Fibroblast of lung (primary cell): Measurements from ENCODE around the gene GJC3. TPM values are rescaled to one million over a fixed set of nuclear protein-coding genes. Genes with fewer than 3 reads are reported as not detected.
A peak's percentile ranks its signal among the peaks of the same experiment; 100 is the strongest.
"Not testable (repeated sequence)": the region's sequence is repeated elsewhere in the genome, so short reads cannot be mapped to it uniquely, and the experiment has no call there.

ENCODE experiments used
- DNase-seq, 2 donors: peaks; one replicate each; pipeline versions ENCODE4 v3.0.0 to v3.0.0-alpha.2; 2010; ENCODE audit warnings: low read depth in 2 of 2
- H2AFZ ChIP-seq: 2 replicates; pipeline ENCODE4 v1.5.1; 2012; ENCODE audit warnings: low read length, control low read depth, inconsistent platforms
- H3K27ac ChIP-seq: 2 replicates; pipeline ENCODE4 v1.5.1; 2011; ENCODE audit warnings: low read length, control low read depth; ENCODE audit not compliant: insufficient read depth
- H3K27me3 ChIP-seq: 2 replicates; pipeline ENCODE4 v1.5.1; 2011; ENCODE audit warnings: mild to moderate bottlenecking, low read length; ENCODE audit not compliant: control insufficient read depth, insufficient read depth
- H3K36me3 ChIP-seq: 2 replicates; pipeline ENCODE4 v1.5.1; 2011; ENCODE audit warnings: low read length; ENCODE audit not compliant: control insufficient read depth, insufficient read depth
- H3K4me1 ChIP-seq: 2 replicates; pipeline ENCODE4 v1.5.1; 2011; ENCODE audit warnings: low read length; ENCODE audit not compliant: control insufficient read depth, insufficient read depth; ENCODE audit errors: extremely low read depth
- H3K4me2 ChIP-seq: 2 replicates; pipeline ENCODE4 v1.5.1; 2011; ENCODE audit warnings: low read length, control low read depth; ENCODE audit not compliant: insufficient read depth; ENCODE audit errors: extremely low read depth
- H3K4me3 ChIP-seq, 4 experiments: fragments of 200-600 bp in 1 of 4; sonication (generic) in 1 of 4; replicated peaks in 1 of 4; 2 replicates each; pipeline ENCODE4 v1.5.1; 2011 to 2016; ENCODE audit warnings: low read length in 4 of 4, low read depth in 3 of 4, mild to moderate bottlenecking in 3 of 4, control low read depth in 2 of 4, inconsistent platforms in 1 of 4, mixed read lengths in 1 of 4; ENCODE audit not compliant: insufficient read depth in 1 of 4; ENCODE audit errors: control extremely low read depth in 1 of 4
- H3K79me2 ChIP-seq: 2 replicates; pipeline ENCODE4 v1.5.1; 2012; ENCODE audit warnings: mild to moderate bottlenecking, low read length, inconsistent platforms; ENCODE audit not compliant: control insufficient read depth, insufficient read depth
- H3K9ac ChIP-seq: 2 replicates; pipeline ENCODE4 v1.5.1; 2011; ENCODE audit warnings: mild to moderate bottlenecking, low read length, control low read depth; ENCODE audit not compliant: insufficient read depth
- H3K9me3 ChIP-seq: 2 replicates; pipeline ENCODE4 v1.5.1; 2012; ENCODE audit warnings: low read depth, low read length; ENCODE audit not compliant: control insufficient read depth, insufficient read depth
- H4K20me1 ChIP-seq: 2 replicates; pipeline ENCODE4 v1.5.1; 2011; ENCODE audit warnings: low read length; ENCODE audit not compliant: control insufficient read depth, insufficient read depth; ENCODE audit errors: extremely low read depth
- CTCF ChIP-seq, 2 donors: IDR thresholded peaks in 1 of 2; conservative IDR thresholded peaks in 1 of 2; 1 replicate in 1 of 2; 2 replicates in 1 of 2; pipeline ENCODE4 v1.5.1; 2011 to 2012; ENCODE audit warnings: low read length in 2 of 2, control low read depth in 1 of 2, inconsistent platforms in 1 of 2, low read depth in 1 of 2, mild to moderate bottlenecking in 1 of 2
- EZH2 ChIP-seq: IDR thresholded peaks from 2 replicates; pipeline ENCODE4 v1.5.1; 2012; ENCODE audit warnings: low read length, control low read depth, mild to moderate bottlenecking; ENCODE audit errors: missing control alignments
- polyA plus RNA-seq, 2 donors: library from polyadenylated mRNA; depleted of rRNA in 1 of 2; stranded (reverse) in 1 of 2; unstranded in 1 of 2; fragments of >200 nt; gene quantifications; 2 replicates each; pipeline ENCODE4 v1.2.1, GENCODE V29; 2011 to 2012; ENCODE audit warnings: missing spikeins in 1 of 2
- total RNA-seq: library from RNA; depleted of rRNA; stranded (reverse); fragments of >200 nt; gene quantifications from 2 replicates; pipeline ENCODE4 v1.2.1, GENCODE V29; 2014

The GJC3 gene
- total and polyA plus RNA-seq, 2 donors (not counting 1 experiment from before 2014, with no cell fraction given) = not detected

GRCh38 chr7:99938296-99938695, 8.9 kb upstream of the GJC3 start:
- no peak for TF ChIP-seq CTCF (conservative IDR thresholded peaks at IDR 0.05 in 1 of 2, IDR thresholded peaks at IDR 0.05 in 1 of 2; ENCODE audit: low read depth in 1 of 2, low read length in 2 of 2)
- Histone ChIP-seq H3K4me3 (no peak overlapping the region), H3K9ac (no peak overlapping the region), H4K20me1 (no peaks in the 10 kb centered on the region), H3K9me3 (no peaks in the 10 kb centered on the region), H2AFZ (no peak overlapping the region), H3K4me2 (no peak overlapping the region), H3K36me3 (no peaks in the 10 kb centered on the region), H3K27ac (no peak overlapping the region), H3K27me3 (peaks cover 7% of the 10 kb centered on the region), H3K4me1 (no peaks in the 10 kb centered on the region), H3K79me2 (no peaks in the 10 kb centered on the region)
- DNase-seq = no peak

- not testable (repeated sequence) for H3K27me3 ChIP-seq, H3K4me1 ChIP-seq, H3K4me3 ChIP-seq, H3K79me2 ChIP-seq, H3K4me2 ChIP-seq, H4K20me1 ChIP-seq, H3K27ac ChIP-seq, DNase-seq, H3K9ac ChIP-seq, H2AFZ ChIP-seq, H3K36me3 ChIP-seq, H3K9me3 ChIP-seq
These were observed 5.6 kb upstream of the GJC3 start for GRCh38 chr7:99935009-99935408.

- no peaks in the 10 kb centered on the region for H3K4me1 ChIP-seq
- H3K9me3 ChIP-seq = no peaks in the 10 kb centered on the region
- TF ChIP-seq CTCF (conservative IDR thresholded peaks at IDR 0.05 in 1 of 2, IDR thresholded peaks at IDR 0.05 in 1 of 2; ENCODE audit: low read depth in 1 of 2, low read length in 2 of 2) (no peak), EZH2 (no peak)
- H3K9ac ChIP-seq = no peak overlapping the region
- peaks cover 19% of the 10 kb centered on the region for H3K27me3 ChIP-seq
- no peak overlapping the region for H3K4me3 ChIP-seq
- DNase-seq = no peak
- H4K20me1 ChIP-seq = no peaks in the 10 kb centered on the region
- no peak overlapping the region for H3K27ac ChIP-seq
- no peak overlapping the region for H2AFZ ChIP-seq
- no peak overlapping the region for H3K4me2 ChIP-seq
- no peaks in the 10 kb centered on the region for H3K79me2 ChIP-seq
- no peaks in the 10 kb centered on the region for H3K36me3 ChIP-seq
These were observed 956 bp upstream of the GJC3 start for GRCh38 chr7:99930376-99930775.

- H3K27me3 ChIP-seq = peaks cover 18% of the 10 kb centered on the region
- H3K79me2 ChIP-seq = no peaks in the 10 kb centered on the region
- H3K4me2 ChIP-seq = peak overlapping the region; percentile 64
- peak overlapping the region; percentile 26 for H2AFZ ChIP-seq
- H3K4me3 ChIP-seq = peak overlapping the region in 1 of 4 experiments; percentile 15
- TF ChIP-seq CTCF (conservative IDR thresholded peaks at IDR 0.05 in 1 of 2, IDR thresholded peaks at IDR 0.05 in 1 of 2; ENCODE audit: low read depth in 1 of 2, low read length in 2 of 2) (no peak), EZH2 (no peak)
- H3K27ac ChIP-seq = no peak overlapping the region
- H3K36me3 ChIP-seq = no peaks in the 10 kb centered on the region
- no peak overlapping the region for H3K9ac ChIP-seq
- H4K20me1 ChIP-seq = no peaks in the 10 kb centered on the region
- H3K9me3 ChIP-seq = no peaks in the 10 kb centered on the region
- no peaks in the 10 kb centered on the region for H3K4me1 ChIP-seq
- DNase-seq = no peak
These were observed 272 bp upstream of the GJC3 start for GRCh38 chr7:99929730-99930053.
